GM18517 (cell line): ENCODE results near the gene AQR.
"Not testable (repeated sequence)": the region's sequence is repeated elsewhere in the genome, so short reads cannot be mapped to it uniquely, and the experiment has no call there.

Source experiments
- ATAC-seq: cut with Tn5 transposase; IDR thresholded peaks from one replicate; pipeline ENCODE4 v1.9.1; 2021; ENCODE audit warnings: mild to moderate bottlenecking, moderate library complexity; ENCODE audit not compliant: unreplicated experiment

The AQR gene

GRCh38 chr15:34820110-34820509 is 149.4 kb downstream of the AQR start:
- no peak for ATAC-seq

GRCh38 chr15:34818526-34818925 is 151.0 kb downstream of the AQR start:
- no peak for ATAC-seq

- ATAC-seq = no peak
Measured at GRCh38 chr15:34815836-34816235, 153.7 kb downstream of the AQR start.

- no peak for ATAC-seq
Measured at GRCh38 chr15:34813446-34814190, 155.9 kb downstream of the AQR start.

GRCh38 chr15:34812868-34813365 is 156.6 kb downstream of the AQR start:
- ATAC-seq = not testable (repeated sequence)

GRCh38 chr15:34812369-34812768 is 157.2 kb downstream of the AQR start:
- ATAC-seq = no peak

- ATAC-seq = no peak
Measured at GRCh38 chr15:34810443-34811129, 159.0 kb downstream of the AQR start.

- ATAC-seq = no peak
Measured at GRCh38 chr15:34809186-34809585, 160.4 kb downstream of the AQR start.

- no peak for ATAC-seq
Measured at GRCh38 chr15:34808016-34808415, 161.5 kb downstream of the AQR start.

GRCh38 chr15:34807241-34807640 is 162.3 kb downstream of the AQR start:
- ATAC-seq = not testable (repeated sequence)

GRCh38 chr15:34804776-34805175 is 164.8 kb downstream of the AQR start:
- no peak for ATAC-seq

- ATAC-seq = no peak
Measured at GRCh38 chr15:34804113-34804512, 165.4 kb downstream of the AQR start.

- no peak for ATAC-seq
Measured at GRCh38 chr15:34802803-34803750, 166.5 kb downstream of the AQR start.

- no peak for ATAC-seq
Measured at GRCh38 chr15:34802371-34802770, 167.2 kb downstream of the AQR start.
